Neural cell (in vitro differentiated cells): ENCODE data around the gene NRDC. TPM values are rescaled to one million over a fixed set of nuclear protein-coding genes. Genes with fewer than 3 reads are reported as not detected.

Experiments
- H2AFZ ChIP-seq: fragments of 200-600, 300-800 bp; sonication (generic), shearing (Covaris generic); 2 replicates; pipeline ENCODE4 v1.6.0; 2014; ENCODE audit warnings: low read depth, mild to moderate bottlenecking, antibody characterized with exemption, low read length, moderate library complexity
- H3F3A ChIP-seq: fragments of 200-600 bp; shearing (Covaris generic); 2 replicates; pipeline ENCODE4 v1.6.1; 2016; ENCODE audit warnings: mild to moderate bottlenecking, moderate library complexity, mixed read lengths, antibody characterized with exemption, low read length; ENCODE audit not compliant: insufficient read depth, poor library complexity, severe bottlenecking
- H3K27ac ChIP-seq: fragments of 200-600, 300-800 bp; sonication (generic), shearing (Covaris generic); 2 replicates; pipeline ENCODE4 v1.5.1; 2014; ENCODE audit warnings: mild to moderate bottlenecking, low read length, moderate library complexity
- H3K27me3 ChIP-seq: fragments of 300-800, 200-600 bp; sonication (generic), shearing (Covaris generic); 2 replicates; pipeline ENCODE4 v1.6.0; 2014; ENCODE audit warnings: mild to moderate bottlenecking, low read depth, low read length, moderate library complexity; ENCODE audit not compliant: insufficient read depth
- H3K36me3 ChIP-seq: fragments of 300-800, 200-600 bp; sonication (generic), shearing (Covaris generic); 2 replicates; pipeline ENCODE4 v1.5.1; 2014; ENCODE audit warnings: mild to moderate bottlenecking, antibody characterized with exemption, low read length, moderate library complexity; ENCODE audit not compliant: insufficient read depth
- H3K4me2 ChIP-seq: fragments of 300-800, 200-600 bp; sonication (generic), shearing (Covaris generic); 2 replicates; pipeline ENCODE4 v1.6.0; 2014; ENCODE audit warnings: mild to moderate bottlenecking, low read length
- H3K4me3 ChIP-seq: fragments of 300-800, 200-600 bp; sonication (generic), shearing (Covaris generic); 2 replicates; pipeline ENCODE4 v1.5.1; 2014; ENCODE audit warnings: mild to moderate bottlenecking, low read length, moderate library complexity
- H3K79me2 ChIP-seq: fragments of 200-600 bp; shearing (Covaris generic); replicated peaks from 2 replicates; pipeline ENCODE4 v1.6.0; 2014; ENCODE audit warnings: mild to moderate bottlenecking, low read length, moderate library complexity; ENCODE audit not compliant: insufficient read depth
- H3K9ac ChIP-seq: fragments of 300-800, 200-600 bp; sonication (generic), shearing (Covaris generic); 2 replicates; pipeline ENCODE4 v1.6.1; 2016; ENCODE audit warnings: mild to moderate bottlenecking, low read length, mixed read lengths
- H3K9me2 ChIP-seq: fragments of 200-600 bp; shearing (Covaris generic); 2 replicates; pipeline ENCODE4 v1.6.1; 2016; ENCODE audit warnings: mild to moderate bottlenecking, low read length, mixed read lengths; ENCODE audit not compliant: insufficient read depth
- H3K9me3 ChIP-seq: fragments of 200-600, 300-800 bp; sonication (generic), shearing (Covaris generic); 2 replicates; pipeline ENCODE4 v1.6.1; 2016; ENCODE audit warnings: mild to moderate bottlenecking, mixed run types, low read length, moderate library complexity, mixed read lengths
- H4K20me1 ChIP-seq: fragments of 200-600 bp; shearing (Covaris generic); 2 replicates; pipeline ENCODE4 v1.6.1; 2016; ENCODE audit warnings: mild to moderate bottlenecking, mixed run types; ENCODE audit not compliant: insufficient read depth
- CTCF ChIP-seq: fragments of 450-650 bp; IDR thresholded peaks from 2 replicates; pipeline ENCODE4 v1.5.1; 2014; ENCODE audit warnings: antibody characterized with exemption, mild to moderate bottlenecking, moderate library complexity; ENCODE audit not compliant: poor library complexity, severe bottlenecking
- EP300 ChIP-seq: fragments of 450-650 bp; conservative IDR thresholded peaks from 2 replicates; pipeline ENCODE4 v1.6.1; 2014; ENCODE audit warnings: antibody characterized with exemption, mild to moderate bottlenecking, moderate library complexity; ENCODE audit not compliant: poor library complexity, severe bottlenecking
- EZH2 ChIP-seq: fragments of 200-600, 300-800 bp; shearing (Covaris generic), sonication (generic); IDR thresholded peaks from 2 replicates; pipeline ENCODE4 v1.6.1; 2014; ENCODE audit warnings: antibody characterized with exemption, low read length, borderline replicate concordance, mild to moderate bottlenecking; ENCODE audit not compliant: insufficient read depth, poor library complexity, severe bottlenecking
- MXI1 ChIP-seq: fragments of 450-650 bp; conservative IDR thresholded peaks from 2 replicates; pipeline ENCODE4 v1.6.1; 2014; ENCODE audit warnings: antibody characterized with exemption, mild to moderate bottlenecking; ENCODE audit not compliant: poor library complexity, severe bottlenecking
- POLR2AphosphoS5 ChIP-seq: IDR thresholded peaks from 2 replicates; pipeline ENCODE4 v1.6.1; 2012
- RAD21 ChIP-seq: fragments of 450-650 bp; conservative IDR thresholded peaks from 2 replicates; pipeline ENCODE4 v1.6.1; 2014; ENCODE audit warnings: antibody characterized with exemption, mild to moderate bottlenecking, moderate library complexity
- REST ChIP-seq: IDR thresholded peaks from 2 replicates; pipeline ENCODE4 v1.6.1; 2012; ENCODE audit warnings: borderline replicate concordance
- SMC3 ChIP-seq: fragments of 450-650 bp; conservative IDR thresholded peaks from 2 replicates; pipeline ENCODE4 v1.6.1; 2014; ENCODE audit warnings: antibody characterized with exemption, mild to moderate bottlenecking, moderate library complexity; ENCODE audit not compliant: poor library complexity
- TAF1 ChIP-seq: IDR thresholded peaks from 2 replicates; pipeline ENCODE4 v1.6.1; 2012; ENCODE audit warnings: low read depth
- polyA plus RNA-seq: library from polyadenylated mRNA; depleted of rRNA; stranded (reverse); fragments of >200 nt; gene quantifications from 2 replicates; pipeline ENCODE4 v1.2.3, GENCODE V29; 2014

The NRDC gene
- polyA plus RNA-seq, 1 donor from 2014 or later: 114 TPM

GRCh38 chr1:51780927-51781326, 97.6 kb downstream of the NRDC start:
- Histone ChIP-seq H2AFZ (no peak overlapping the region), H3K27ac (no peak overlapping the region), H3K27me3 (no peaks in the 10 kb centered on the region), H3K9me2 (no peaks in the 10 kb centered on the region), H3K4me3 (no peak overlapping the region), H3F3A (no peaks in the 10 kb centered on the region), H3K9me3 (no peaks in the 10 kb centered on the region), H3K79me2 (no peaks in the 10 kb centered on the region), H4K20me1 (no peaks in the 10 kb centered on the region), H3K4me2 (no peak overlapping the region), H3K36me3 (no peaks in the 10 kb centered on the region), H3K9ac (no peak overlapping the region)
- TF ChIP-seq POLR2AphosphoS5 (no peak), CTCF (no peak), REST (no peak), RAD21 (no peak)

GRCh38 chr1:51776408-51776807, 102.1 kb downstream of the NRDC start:
- Histone ChIP-seq H4K20me1 (no peaks in the 10 kb centered on the region), H3K4me3 (no peak overlapping the region), H3K27ac (no peak overlapping the region), H2AFZ (no peak overlapping the region), H3K27me3 (no peaks in the 10 kb centered on the region), H3K9me3 (no peaks in the 10 kb centered on the region), H3K36me3 (no peaks in the 10 kb centered on the region), H3K9me2 (no peaks in the 10 kb centered on the region), H3K4me2 (no peak overlapping the region), H3K79me2 (no peaks in the 10 kb centered on the region), H3F3A (no peaks in the 10 kb centered on the region), H3K9ac (no peak overlapping the region)
- TF ChIP-seq MXI1 (no peak), RAD21 (no peak), EP300 (no peak), TAF1 (no peak), CTCF (no peak), POLR2AphosphoS5 (no peak), REST (no peak), EZH2 (no peak), SMC3 (no peak)
